NCI-H446 (cell line): ENCODE results near the gene PDCD1LG2.
"Not testable (repeated sequence)": the region's sequence is repeated elsewhere in the genome, so short reads cannot be mapped to it uniquely, and the experiment has no call there.

Experiments
- DNase-seq, 2 experiments: peaks; one replicate each; lab custom pipeline; 2025; lab: John Stamatoyannopoulos, UW

PDCD1LG2 gene

GRCh38 chr9:5493679-5494511, 16.4 kb upstream of the PDCD1LG2 start:
- peak in 1 of 2 experiments; percentile 27 for DNase-seq

GRCh38 chr9:5494765-5495164, 15.6 kb upstream of the PDCD1LG2 start:
- not testable (repeated sequence) for DNase-seq

- DNase-seq, result no peak
Measured at GRCh38 chr9:5499157-5499556, 11.2 kb upstream of the PDCD1LG2 start.

- peak in 1 of 2 experiments; percentile 41 for DNase-seq
Measured at GRCh38 chr9:5499889-5500398, 10.4 kb upstream of the PDCD1LG2 start.

- no peak for DNase-seq
Measured at GRCh38 chr9:5500441-5501235, 9.7 kb upstream of the PDCD1LG2 start.

GRCh38 chr9:5502553-5502952, 7.8 kb upstream of the PDCD1LG2 start:
- DNase-seq, result no peak

- DNase-seq, result no peak
Measured at GRCh38 chr9:5509573-5509972, 758 bp upstream of the PDCD1LG2 start.

GRCh38 chr9:5510989-5511388, 658 bp downstream of the PDCD1LG2 start:
- no peak for DNase-seq

- DNase-seq, result no peak
Measured at GRCh38 chr9:5511476-5511875, 1.1 kb downstream of the PDCD1LG2 start.

GRCh38 chr9:5511935-5512580, 1.7 kb downstream of the PDCD1LG2 start:
- DNase-seq, result no peak

- no peak for DNase-seq
Measured at GRCh38 chr9:5512658-5513452, 2.5 kb downstream of the PDCD1LG2 start.

GRCh38 chr9:5513966-5514616, 3.8 kb downstream of the PDCD1LG2 start:
- DNase-seq, result no peak

GRCh38 chr9:5514617-5515260, 4.4 kb downstream of the PDCD1LG2 start:
- no peak for DNase-seq

- no peak for DNase-seq
Measured at GRCh38 chr9:5515261-5515650, 4.9 kb downstream of the PDCD1LG2 start.

GRCh38 chr9:5516453-5517220, 6.3 kb downstream of the PDCD1LG2 start:
- DNase-seq, result no peak

GRCh38 chr9:5518171-5518936, 8.0 kb downstream of the PDCD1LG2 start:
- no peak for DNase-seq

GRCh38 chr9:5518937-5519319, 8.6 kb downstream of the PDCD1LG2 start:
- no peak for DNase-seq

GRCh38 chr9:5524090-5524489, 13.8 kb downstream of the PDCD1LG2 start:
- no peak for DNase-seq

- no peak for DNase-seq
Measured at GRCh38 chr9:5529683-5530221, 19.4 kb downstream of the PDCD1LG2 start.
